Karpas-422 (cell line): ENCODE results near the gene ATP6V1A. TPM values are rescaled to one million over a fixed set of nuclear protein-coding genes. Genes with fewer than 3 reads are reported as not detected.

Source experiments
- DNase-seq: peaks from one replicate; pipeline ENCODE4 v3.0.0-alpha.2; 2015
- H2AFZ ChIP-seq: fragments of 200-600 bp; sonication (generic); 2 replicates; pipeline ENCODE4 v1.6.1; 2014; ENCODE audit warnings: antibody characterized with exemption, low read length, mixed read lengths
- H3K27ac ChIP-seq: fragments of 200-600 bp; sonication (generic); 2 replicates; pipeline ENCODE4 v1.5.1; 2014; ENCODE audit warnings: mild to moderate bottlenecking, low read length, moderate library complexity
- H3K27me3 ChIP-seq: fragments of 200-600 bp; sonication (generic); 2 replicates; pipeline ENCODE4 v1.6.1; 2014; ENCODE audit warnings: low read length, mixed read lengths
- H3K36me3 ChIP-seq: fragments of 200-600 bp; sonication (generic); 2 replicates; pipeline ENCODE4 v1.6.1; 2014; ENCODE audit warnings: low read length, mixed read lengths; ENCODE audit not compliant: insufficient read depth
- H3K4me1 ChIP-seq: fragments of 200-600 bp; sonication (generic); 2 replicates; pipeline ENCODE4 v1.6.1; 2014; ENCODE audit warnings: mild to moderate bottlenecking, low read length, mixed read lengths
- H3K4me2 ChIP-seq: fragments of 200-600 bp; sonication (generic); 2 replicates; pipeline ENCODE4 v1.6.1; 2014; ENCODE audit warnings: low read length, low read depth, mild to moderate bottlenecking; ENCODE audit not compliant: poor library complexity, severe bottlenecking
- H3K4me3 ChIP-seq: fragments of 200-600 bp; sonication (generic); 2 replicates; pipeline ENCODE4 v1.5.1; 2014; ENCODE audit warnings: mild to moderate bottlenecking, antibody characterized with exemption, low read length, mixed read lengths
- H3K79me2 ChIP-seq: fragments of 200-600 bp; sonication (generic); 2 replicates; pipeline ENCODE4 v1.6.1; 2014; ENCODE audit warnings: mild to moderate bottlenecking, low read length, mixed read lengths
- H3K9ac ChIP-seq: fragments of 200-600 bp; sonication (generic); 2 replicates; pipeline ENCODE4 v1.6.0; 2014; ENCODE audit warnings: low read length
- H3K9me2 ChIP-seq: fragments of 200-600 bp; sonication (generic), shearing (Covaris generic); replicated peaks from 2 replicates; pipeline ENCODE4 v1.6.0; 2014; ENCODE audit warnings: mild to moderate bottlenecking, low read length, moderate library complexity; ENCODE audit not compliant: insufficient read depth
- H3K9me3 ChIP-seq: fragments of 300-700, 200-600 bp; sonication (generic); 2 replicates; pipeline ENCODE4 v1.6.1; 2014; ENCODE audit warnings: low read length, mixed read lengths
- H4K20me1 ChIP-seq: fragments of 200-600 bp; sonication (generic); 2 replicates; pipeline ENCODE4 v1.6.1; 2014; ENCODE audit warnings: mild to moderate bottlenecking, antibody characterized with exemption, low read length, low read depth; ENCODE audit not compliant: insufficient read depth
- total RNA-seq: library from RNA; depleted of rRNA; stranded (reverse); fragments of >200 nt; shearing (Covaris generic); gene quantifications from 2 replicates; pipeline ENCODE4 v1.2.3, GENCODE V29; 2014; ENCODE audit warnings: low replicate concordance

The ATP6V1A gene
- total RNA-seq, 1 experiment from 2014 or later = 39.7 TPM

- Histone ChIP-seq H3K9ac (no peak overlapping the region), H3K9me2 (no peaks in the 10 kb centered on the region)
Observed at GRCh38 chr3:113805249-113805648, 58.4 kb downstream of the ATP6V1A start.

GRCh38 chr3:113812854-113813253 is 66.0 kb downstream of the ATP6V1A start:
- no peaks in the 10 kb centered on the region for H3K9me3 ChIP-seq
- peaks cover 9% of the 10 kb centered on the region for H3K4me1 ChIP-seq
- no peak overlapping the region for H3K9ac ChIP-seq
- no peaks in the 10 kb centered on the region for H3K27me3 ChIP-seq
- no peak overlapping the region for H3K27ac ChIP-seq
- H3K79me2 ChIP-seq = no peaks in the 10 kb centered on the region
- no peak overlapping the region for H3K4me2 ChIP-seq
- DNase-seq = no peak
- H4K20me1 ChIP-seq = no peaks in the 10 kb centered on the region
- peaks cover 3% of the 10 kb centered on the region; the same call in 1 of the 2 replicates for H3K36me3 ChIP-seq
- no peak overlapping the region for H3K4me3 ChIP-seq
- H3K9me2 ChIP-seq = no peaks in the 10 kb centered on the region
- H2AFZ ChIP-seq = no peak overlapping the region

More at GRCh38 chr3:113805249-113805648, 58.4 kb downstream of the ATP6V1A start:
- Histone ChIP-seq H4K20me1 (no peaks in the 10 kb centered on the region), H2AFZ (no peak overlapping the region), H3K79me2 (no peaks in the 10 kb centered on the region), H3K27me3 (no peaks in the 10 kb centered on the region), H3K4me1 (no peaks in the 10 kb centered on the region), H3K4me3 (no peak overlapping the region), H3K4me2 (no peak overlapping the region), H3K36me3 (peaks cover 16% of the 10 kb centered on the region; the same call in 1 of the 2 replicates), H3K27ac (no peak overlapping the region), H3K9me3 (no peaks in the 10 kb centered on the region)
- no peak for DNase-seq

- Histone ChIP-seq H3K27ac (no peak overlapping the region), H2AFZ (no peak overlapping the region), H3K27me3 (no peaks in the 10 kb centered on the region), H3K4me3 (no peak overlapping the region), H3K4me1 (peaks cover 7% of the 10 kb centered on the region), H3K9me2 (no peaks in the 10 kb centered on the region), H3K9ac (no peak overlapping the region), H3K79me2 (no peaks in the 10 kb centered on the region), H3K9me3 (no peaks in the 10 kb centered on the region), H3K36me3 (no peaks in the 10 kb centered on the region), H3K4me2 (no peak overlapping the region), H4K20me1 (no peaks in the 10 kb centered on the region)
- DNase-seq = no peak
Observed at GRCh38 chr3:113819866-113820265, 73.0 kb downstream of the ATP6V1A start.

- Histone ChIP-seq H3K9ac (no peak overlapping the region), H3K4me3 (no peak overlapping the region), H3K9me3 (no peaks in the 10 kb centered on the region), H2AFZ (no peak overlapping the region), H3K79me2 (no peaks in the 10 kb centered on the region), H3K9me2 (no peaks in the 10 kb centered on the region), H3K4me2 (no peak overlapping the region), H3K36me3 (no peaks in the 10 kb centered on the region), H4K20me1 (no peaks in the 10 kb centered on the region), H3K27me3 (no peaks in the 10 kb centered on the region), H3K27ac (no peak overlapping the region), H3K4me1 (peaks cover 8% of the 10 kb centered on the region)
- no peak for DNase-seq
Observed at GRCh38 chr3:113825090-113825489, 78.3 kb downstream of the ATP6V1A start.

- H3K36me3 ChIP-seq = no peaks in the 10 kb centered on the region
- H3K79me2 ChIP-seq = no peaks in the 10 kb centered on the region
- no peak for DNase-seq
- no peaks in the 10 kb centered on the region for H3K9me2 ChIP-seq
- H2AFZ ChIP-seq = no peak overlapping the region
- H3K9ac ChIP-seq = no peak overlapping the region
- peaks cover 13% of the 10 kb centered on the region for H3K4me1 ChIP-seq
- H4K20me1 ChIP-seq = no peaks in the 10 kb centered on the region
- H3K9me3 ChIP-seq = no peaks in the 10 kb centered on the region
- H3K27me3 ChIP-seq = no peaks in the 10 kb centered on the region
- H3K27ac ChIP-seq = no peak overlapping the region
- no peak overlapping the region for H3K4me3 ChIP-seq
- H3K4me2 ChIP-seq = no peak overlapping the region
Observed at GRCh38 chr3:113828600-113828999, 81.8 kb downstream of the ATP6V1A start.

- Histone ChIP-seq H3K36me3 (no peaks in the 10 kb centered on the region), H3K9ac (no peak overlapping the region), H3K27me3 (no peaks in the 10 kb centered on the region), H3K4me1 (peaks cover 13% of the 10 kb centered on the region), H3K4me2 (no peak overlapping the region), H3K27ac (no peak overlapping the region), H4K20me1 (no peaks in the 10 kb centered on the region), H3K9me3 (no peaks in the 10 kb centered on the region), H3K9me2 (no peaks in the 10 kb centered on the region), H2AFZ (no peak overlapping the region), H3K79me2 (no peaks in the 10 kb centered on the region), H3K4me3 (no peak overlapping the region)
- DNase-seq = no peak
Observed at GRCh38 chr3:113829576-113830354, 82.9 kb downstream of the ATP6V1A start.

GRCh38 chr3:113831103-113831355 is 84.2 kb downstream of the ATP6V1A start:
- Histone ChIP-seq H3K4me2 (no peak overlapping the region), H3K79me2 (no peaks in the 10 kb centered on the region), H3K4me1 (peaks cover 8% of the 10 kb centered on the region), H3K4me3 (no peak overlapping the region), H3K27me3 (no peaks in the 10 kb centered on the region), H3K36me3 (no peaks in the 10 kb centered on the region), H3K9ac (no peak overlapping the region), H2AFZ (no peak overlapping the region), H3K9me3 (no peaks in the 10 kb centered on the region), H4K20me1 (no peaks in the 10 kb centered on the region), H3K27ac (no peak overlapping the region), H3K9me2 (no peaks in the 10 kb centered on the region)
- DNase-seq = no peak

- Histone ChIP-seq H4K20me1 (no peaks in the 10 kb centered on the region), H3K4me2 (no peak overlapping the region)
- DNase-seq = no peak
Observed at GRCh38 chr3:113832477-113833164, 85.8 kb downstream of the ATP6V1A start.

More at GRCh38 chr3:113832477-113833164, 85.8 kb downstream of the ATP6V1A start:
- no peaks in the 10 kb centered on the region for H3K27me3 ChIP-seq
- no peak overlapping the region for H3K27ac ChIP-seq
- H3K9me2 ChIP-seq = no peaks in the 10 kb centered on the region
- H3K9ac ChIP-seq = no peak overlapping the region
- no peaks in the 10 kb centered on the region for H3K79me2 ChIP-seq
- no peak overlapping the region for H3K4me3 ChIP-seq
- H3K9me3 ChIP-seq = no peaks in the 10 kb centered on the region
- H3K4me1 ChIP-seq = peaks cover 8% of the 10 kb centered on the region
- H3K36me3 ChIP-seq = no peaks in the 10 kb centered on the region
- no peak overlapping the region for H2AFZ ChIP-seq
